ENCODE data around the gene RPP25L. TPM values are rescaled to one million over a fixed set of nuclear protein-coding genes. Genes with fewer than 3 reads are reported as not detected.

RPP25L gene
- total and polyA plus RNA-seq, 9 of the 15 experiments (the other 6 are each of a cell fraction or from before 2014, with no cell fraction given) = 16.3 to 43.7 (median 29.0) TPM

DNA sequence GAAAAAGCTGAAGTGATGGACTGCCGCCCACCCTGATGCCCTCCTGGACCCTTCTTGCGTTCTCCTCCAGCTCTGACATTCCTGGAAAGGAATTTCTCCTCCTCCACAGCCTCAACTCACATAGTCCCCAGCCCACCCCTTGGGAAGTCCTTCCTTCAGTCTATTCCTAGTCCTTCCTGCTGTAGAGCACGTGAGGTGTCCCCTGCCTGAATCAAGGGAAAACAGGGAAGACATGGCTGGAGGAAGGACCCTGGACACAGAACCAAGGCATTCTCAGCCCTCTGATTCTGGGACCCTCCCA is 13.2 kb upstream of the RPP25L start:
- Histone ChIP-seq H3K9me3 (replicated peaks; ENCODE audit: control insufficient read depth, insufficient read depth, low read depth, low read length) (no peaks in the 10 kb centered on the region), H4K20me1 (replicated peaks; ENCODE audit: control insufficient read depth, insufficient read depth, low read length) (no peaks in the 10 kb centered on the region), H3K9ac (ENCODE audit: insufficient read depth in 1 of 2, low read depth in 2 of 2, low read length in 2 of 2) (no peak overlapping the region), H3K9me1 (ENCODE audit: control insufficient read depth, insufficient read depth, low read length) (no peaks in the 10 kb centered on the region), H2AFZ (ENCODE audit: low read depth, low read length) (no peak overlapping the region), H3K4me1 (replicated peaks in 1 of 2; ENCODE audit: control insufficient read depth in 2 of 2, insufficient read depth in 2 of 2, low read length in 2 of 2) (peaks cover 2 to 26% of the 10 kb centered on the region in 2 experiments; a peak in 3 of 5 replicates), H3K36me3 (ENCODE audit: control insufficient read depth, insufficient read depth, low read length) (no peaks in the 10 kb centered on the region), H3K27ac (ENCODE audit: extremely low read depth, low read depth, low read length) (no peak overlapping the region), H3K4me2 (ENCODE audit: insufficient read depth, low read length) (no peak overlapping the region), H3K4me3 (no peak overlapping the region), H3K27me3 (ENCODE audit: control insufficient read depth in 2 of 2, insufficient read depth in 2 of 2, low read length in 2 of 2) (peaks cover 14 to 48% of the 10 kb centered on the region in 2 experiments; a peak in 4 of 5 replicates), H3K79me2 (ENCODE audit: control insufficient read depth, insufficient read depth, low read length) (no peaks in the 10 kb centered on the region)
- WGBS (ENCODE audit: insufficient coverage, low coverage, missing lambda C conversion rate) = 0% methylated on average over 3 of the region's 3 CpGs
- no TSS peak for BruUV-seq (replicated peaks)
- CTCF ChIA-PET (ENCODE audit: low intra/inter-chr PET ratio) = no interaction called here
- in situ Hi-C loops (cut with MboI) = no loop called here
- FAIRE-seq (no peak), DNase-seq (ENCODE audit: extremely low read depth in 1 of 4, low spot score in 3 of 4) (no peak), ATAC-seq (no peak)
- POLR2A ChIA-PET = interaction anchor here (0.6 kb wide), 1 partner anchor 23 kb away, joined by 3 read pairs; no protein-coding TSS in a partner anchor
- intact Hi-C loops (cut with micrococcal nuclease) = no loop called here
- TF ChIP-seq BCOR (IDR thresholded peaks at IDR 0.05) (0 out of 2 replicates have a peak, but pooled peaks have one; percentile 26), KDM1A (IDR thresholded peaks at IDR 0.05) (0 out of 4 replicates have a peak, but pooled peaks of 1 of the 2 experiments have one; percentile 21), MYNN (IDR thresholded peaks at IDR 0.05) (no peak), MYNN (CRISPR knock-in tag; IDR thresholded peaks at IDR 0.05) (no peak)

GRCh38 chr9:34624475-34625185 is 12.7 kb upstream of the RPP25L start:
- Histone ChIP-seq H3K4me1 (replicated peaks in 1 of 2; ENCODE audit: control insufficient read depth in 2 of 2, insufficient read depth in 2 of 2, low read length in 2 of 2) (peaks cover 2 to 26% of the 10 kb centered on the region in 2 experiments; a peak in 3 of 5 replicates), H3K4me2 (ENCODE audit: insufficient read depth, low read length) (no peak overlapping the region), H3K4me3 (no peak overlapping the region), H3K27me3 (ENCODE audit: control insufficient read depth in 2 of 2, insufficient read depth in 2 of 2, low read length in 2 of 2) (peaks cover 14 to 43% of the 10 kb centered on the region in 2 experiments; a peak in 4 of 5 replicates), H3K36me3 (ENCODE audit: control insufficient read depth, insufficient read depth, low read length) (no peaks in the 10 kb centered on the region), H4K20me1 (replicated peaks; ENCODE audit: control insufficient read depth, insufficient read depth, low read length) (no peaks in the 10 kb centered on the region), H3K27ac (ENCODE audit: extremely low read depth, low read depth, low read length) (no peak overlapping the region), H3K9me1 (ENCODE audit: control insufficient read depth, insufficient read depth, low read length) (no peaks in the 10 kb centered on the region), H3K9ac (ENCODE audit: insufficient read depth in 1 of 2, low read depth in 2 of 2, low read length in 2 of 2) (no peak overlapping the region), H3K79me2 (ENCODE audit: control insufficient read depth, insufficient read depth, low read length) (no peaks in the 10 kb centered on the region; the same call in 2 of the 3 replicates), H2AFZ (ENCODE audit: low read depth, low read length) (no peak overlapping the region), H3K9me3 (replicated peaks; ENCODE audit: control insufficient read depth, insufficient read depth, low read depth, low read length) (no peaks in the 10 kb centered on the region)
- FAIRE-seq = no peak
- BruUV-seq (replicated peaks) = no TSS peak
- 29% methylated on average over 6 of the region's 39 CpGs for WGBS (ENCODE audit: insufficient coverage, low coverage, missing lambda C conversion rate)
- ChIA-PET CTCF (ENCODE audit: low intra/inter-chr PET ratio) (no interaction called here), POLR2A (interaction anchor here (0.6 to 0.7 kb wide), 2 partner anchors 23 to 423 kb away, joined by 3 read pairs; no protein-coding TSS in a partner anchor)
- no peak for DNase-seq (ENCODE audit: extremely low read depth in 1 of 4, low spot score in 3 of 4)
- in situ Hi-C loops (cut with MboI) (no loop called here), intact Hi-C loops (cut with micrococcal nuclease) (no loop called here)
- no peak for ATAC-seq
- no peak for TF ChIP-seq FOXK2 (conservative IDR thresholded peaks at IDR 0.05 in 1 of 2, IDR thresholded peaks at IDR 0.05 in 1 of 2; ENCODE audit: low read depth in 2 of 2)
- TF ChIP-seq SRF (CRISPR knock-in tag; IDR thresholded peaks at IDR 0.05) = no peak
- no peak for TF ChIP-seq TCF7L2 (IDR thresholded peaks at IDR 0.05; ENCODE audit: low read depth, low read length)
- TF ChIP-seq NFXL1 (CRISPR knock-in tag; IDR thresholded peaks at IDR 0.05) = no peak
- TF ChIP-seq, protein P1, sequence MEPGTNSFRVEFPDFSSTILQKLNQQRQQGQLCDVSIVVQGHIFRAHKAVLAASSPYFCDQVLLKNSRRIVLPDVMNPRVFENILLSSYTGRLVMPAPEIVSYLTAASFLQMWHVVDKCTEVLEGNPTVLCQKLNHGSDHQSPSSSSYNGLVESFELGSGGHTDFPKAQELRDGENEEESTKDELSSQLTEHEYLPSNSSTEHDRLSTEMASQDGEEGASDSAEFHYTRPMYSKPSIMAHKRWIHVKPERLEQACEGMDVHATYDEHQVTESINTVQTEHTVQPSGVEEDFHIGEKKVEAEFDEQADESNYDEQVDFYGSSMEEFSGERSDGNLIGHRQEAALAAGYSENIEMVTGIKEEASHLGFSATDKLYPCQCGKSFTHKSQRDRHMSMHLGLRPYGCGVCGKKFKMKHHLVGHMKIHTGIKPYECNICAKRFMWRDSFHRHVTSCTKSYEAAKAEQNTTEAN (CRISPR knock-in tag; IDR thresholded peaks at IDR 0.05) = no peak
- TF ChIP-seq, protein P2, sequence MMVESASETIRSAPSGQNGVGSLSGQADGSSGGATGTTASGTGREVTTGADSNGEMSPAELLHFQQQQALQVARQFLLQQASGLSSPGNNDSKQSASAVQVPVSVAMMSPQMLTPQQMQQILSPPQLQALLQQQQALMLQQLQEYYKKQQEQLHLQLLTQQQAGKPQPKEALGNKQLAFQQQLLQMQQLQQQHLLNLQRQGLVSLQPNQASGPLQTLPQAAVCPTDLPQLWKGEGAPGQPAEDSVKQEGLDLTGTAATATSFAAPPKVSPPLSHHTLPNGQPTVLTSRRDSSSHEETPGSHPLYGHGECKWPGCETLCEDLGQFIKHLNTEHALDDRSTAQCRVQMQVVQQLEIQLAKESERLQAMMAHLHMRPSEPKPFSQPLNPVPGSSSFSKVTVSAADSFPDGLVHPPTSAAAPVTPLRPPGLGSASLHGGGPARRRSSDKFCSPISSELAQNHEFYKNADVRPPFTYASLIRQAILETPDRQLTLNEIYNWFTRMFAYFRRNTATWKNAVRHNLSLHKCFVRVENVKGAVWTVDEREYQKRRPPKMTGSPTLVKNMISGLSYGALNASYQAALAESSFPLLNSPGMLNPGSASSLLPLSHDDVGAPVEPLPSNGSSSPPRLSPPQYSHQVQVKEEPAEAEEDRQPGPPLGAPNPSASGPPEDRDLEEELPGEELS (CRISPR knock-in tag; IDR thresholded peaks at IDR 0.05; ENCODE audit: borderline replicate concordance) = no peak
- TF ChIP-seq ZNF668 (CRISPR knock-in tag; IDR thresholded peaks at IDR 0.05) = no peak

All from K562 (cell line).